SHP77 treated with DMSO at 0.1 percent for 48 hours (cell line): Measurements from ENCODE around the gene CDH15.
"Not testable (repeated sequence)": the region's sequence is repeated elsewhere in the genome, so short reads cannot be mapped to it uniquely, and the experiment has no call there.

Experiments
- DNase-seq: peaks from one replicate; lab custom pipeline; 2025; lab: John Stamatoyannopoulos, UW

The CDH15 gene

DNA sequence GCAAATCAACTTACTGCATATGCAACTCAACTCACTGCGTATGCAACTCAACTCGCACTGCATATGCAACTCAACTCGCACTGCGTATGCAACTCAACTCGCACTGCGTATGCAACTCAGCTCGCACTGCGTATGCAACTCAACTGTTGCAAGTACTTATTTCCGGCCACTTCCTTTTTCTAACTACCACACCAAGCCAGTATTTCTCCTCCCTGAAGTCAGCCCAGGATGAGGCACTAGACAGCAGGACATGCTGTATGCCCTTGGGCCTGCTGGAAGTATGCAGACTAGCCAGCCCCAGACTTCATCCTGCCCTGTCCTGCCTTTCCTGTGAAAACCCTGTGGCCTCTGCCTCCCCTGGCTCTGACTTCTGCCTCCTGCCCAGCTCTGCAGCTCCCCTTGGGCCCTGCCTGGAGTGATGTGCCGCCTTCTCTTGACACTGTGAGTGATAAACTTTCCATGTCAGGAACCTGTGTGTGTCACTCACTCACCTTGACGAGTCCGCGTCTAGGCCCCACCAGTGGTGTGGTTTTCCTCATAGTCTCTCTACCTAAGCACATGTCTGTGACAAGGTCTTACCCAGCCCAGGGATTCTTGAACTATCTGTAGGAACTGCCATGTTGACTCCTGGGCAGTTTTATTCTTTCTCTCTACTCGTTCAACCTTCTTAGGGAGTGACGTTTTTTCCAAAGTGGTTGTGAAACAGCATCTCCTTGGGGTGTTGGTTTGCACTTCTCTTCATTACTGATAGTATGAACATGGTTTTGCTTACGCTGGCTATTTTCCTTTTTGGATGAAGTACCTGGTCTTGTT is 62.3 kb downstream of the CDH15 start:
- no peak for DNase-seq

GRCh38 chr16:89237733-89238132 is 66.2 kb downstream of the CDH15 start:
- peak; percentile 10 for DNase-seq

- peak; percentile 49 for DNase-seq
Measured at GRCh38 chr16:89241187-89242007, 69.8 kb downstream of the CDH15 start.

DNA sequence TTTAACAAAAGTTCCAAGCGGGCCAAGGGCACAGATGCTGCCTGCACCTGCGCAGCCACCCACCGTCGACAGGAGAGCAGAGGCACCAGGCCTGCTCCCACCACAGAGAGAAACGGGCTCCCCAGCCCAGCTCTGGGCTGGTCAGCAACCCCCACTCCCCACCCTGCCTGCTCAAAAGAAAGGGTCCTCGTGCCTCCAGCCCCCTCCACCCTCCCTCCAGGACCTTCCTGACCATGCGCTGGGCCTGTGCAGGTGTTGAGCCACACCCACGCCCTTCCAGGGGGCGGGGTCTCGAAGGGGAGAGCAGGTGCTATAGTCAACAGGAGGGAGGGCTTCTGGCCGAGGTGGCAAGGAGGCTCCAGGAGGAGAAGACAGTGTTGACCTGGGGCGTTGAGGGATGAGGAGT is 71.2 kb downstream of the CDH15 start:
- no peak for DNase-seq

GRCh38 chr16:89243664-89244063 is 72.1 kb downstream of the CDH15 start:
- no peak for DNase-seq

DNA sequence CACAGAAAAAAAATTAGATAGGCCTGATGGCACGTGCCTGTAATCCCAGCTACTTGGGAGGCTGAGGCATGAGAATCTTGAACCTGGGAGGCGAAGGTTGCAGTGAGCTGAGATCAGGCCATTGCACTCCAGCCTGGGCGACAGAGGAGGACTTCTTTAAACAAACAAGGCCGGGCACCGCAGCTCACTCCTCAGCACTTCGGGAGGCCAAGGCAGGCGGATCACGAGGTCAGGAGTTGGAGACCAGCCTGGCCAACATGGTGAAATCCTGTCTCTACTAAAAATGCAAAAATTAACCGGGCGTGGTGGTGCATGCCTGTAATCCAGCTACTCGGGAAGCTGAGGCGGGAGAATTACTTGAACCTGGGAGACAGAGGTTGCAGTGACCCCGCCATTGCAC is 72.7 kb downstream of the CDH15 start:
- DNase-seq, result not testable (repeated sequence)

GRCh38 chr16:89244754-89245153 is 73.2 kb downstream of the CDH15 start:
- DNase-seq, result no peak
